Skin epidermis (tissue), 12 donors: Measurements from ENCODE around the gene RPL12.

Experiments used
- H3K27ac ChIP-seq, 21 experiments: fragments of 200-600 bp; sonication (generic) in 11 of 21; one replicate each; pipeline ENCODE4 v1.5.0; 2020; ENCODE audit warnings: mild to moderate bottlenecking in 3 of 21, inconsistent platforms in 2 of 21, moderate library complexity in 2 of 21
- H3K4me3 ChIP-seq, 7 experiments: fragments of 200-600 bp; sonication (generic) in 2 of 7; one replicate each; pipeline ENCODE4 v1.5.0; 2020; ENCODE audit warnings: inconsistent platforms in 2 of 7, mild to moderate bottlenecking in 2 of 7, moderate library complexity in 1 of 7

RPL12 gene

GRCh38 chr9:127445851-127446712, 5.1 kb downstream of the RPL12 start:
- peak overlapping the region in 1 of 21 experiments; percentile 10 for H3K27ac ChIP-seq

GRCh38 chr9:127444921-127445850, 6.0 kb downstream of the RPL12 start:
- Histone ChIP-seq H3K4me3 (no peak overlapping the region), H3K27ac (peak overlapping the region in 1 of 21 experiments; percentile 10)

More at GRCh38 chr9:127445851-127446712, 5.1 kb downstream of the RPL12 start:
- no peak overlapping the region for H3K4me3 ChIP-seq

GRCh38 chr9:127444283-127444920, 6.8 kb downstream of the RPL12 start:
- peak overlapping the region in 1 of 21 experiments; percentile 18 for H3K27ac ChIP-seq
- no peak overlapping the region for H3K4me3 ChIP-seq

- no peak overlapping the region for H3K27ac ChIP-seq
- no peak overlapping the region for H3K4me3 ChIP-seq
These were observed 12.8 kb downstream of the RPL12 start for GRCh38 chr9:127438394-127438793.

GRCh38 chr9:127437497-127438264, 13.5 kb downstream of the RPL12 start:
- peak overlapping the region in 2 of 21 experiments; percentile 36 to 61 for H3K27ac ChIP-seq
- no peak overlapping the region for H3K4me3 ChIP-seq

GRCh38 chr9:127430415-127430814, 20.8 kb downstream of the RPL12 start:
- Histone ChIP-seq H3K4me3 (no peak overlapping the region), H3K27ac (no peak overlapping the region)

GRCh38 chr9:127428348-127428747, 22.9 kb downstream of the RPL12 start:
- Histone ChIP-seq H3K4me3 (no peak overlapping the region), H3K27ac (no peak overlapping the region)

GRCh38 chr9:127426756-127427155, 24.4 kb downstream of the RPL12 start:
- Histone ChIP-seq H3K4me3 (no peak overlapping the region), H3K27ac (no peak overlapping the region)

- Histone ChIP-seq H3K4me3 (peak overlapping the region; percentile 55 to 91 (median 69)), H3K27ac (peak overlapping the region; percentile 31 to 93 (median 91))
These were observed 26.6 kb downstream of the RPL12 start for GRCh38 chr9:127424676-127424999.

- H3K4me3 ChIP-seq, result peak within 1 kb of the TSS; percentile 55 to 91 (median 69)
- peak within 1 kb of the TSS; percentile 31 to 93 (median 91) for H3K27ac ChIP-seq
These were observed 27.1 kb downstream of the RPL12 start, which contains the start of gene ZNF79 for GRCh38 chr9:127423934-127424675. Gene ZNF79 (plus strand): TSS chr9:127424382. CDS start chr9:127424788, 406 bp downstream.

GRCh38 chr9:127423476-127423933, 27.7 kb downstream of the RPL12 start:
- peak overlapping the region in 20 of 21 experiments; percentile 80 to 93 (median 91) for H3K27ac ChIP-seq
- peak overlapping the region; percentile 55 to 91 (median 69) for H3K4me3 ChIP-seq

- H3K4me3 ChIP-seq, result peak overlapping the region in 2 of 7 experiments; percentile 55 to 77
- H3K27ac ChIP-seq, result peak overlapping the region in 13 of 21 experiments; percentile 80 to 93 (median 91)
These were observed 28.4 kb downstream of the RPL12 start for GRCh38 chr9:127422787-127423186.

GRCh38 chr9:127422133-127422782, 28.9 kb downstream of the RPL12 start:
- no peak overlapping the region for H3K4me3 ChIP-seq
- peak overlapping the region in 1 of 21 experiments; percentile 43 for H3K27ac ChIP-seq

GRCh38 chr9:127421057-127421456, 30.1 kb downstream of the RPL12 start:
- H3K4me3 ChIP-seq, result no peak overlapping the region
- H3K27ac ChIP-seq, result no peak overlapping the region

- Histone ChIP-seq H3K27ac (peak overlapping the region in 2 of 21 experiments; percentile 4 to 15), H3K4me3 (peak overlapping the region in 3 of 7 experiments; percentile 13 to 34 (median 13))
These were observed 31.9 kb downstream of the RPL12 start for GRCh38 chr9:127419348-127419747.

- Histone ChIP-seq H3K27ac (peak overlapping the region in 3 of 21 experiments; percentile 15 to 54 (median 23)), H3K4me3 (peak overlapping the region in 1 of 7 experiments; percentile 34)
These were observed 33.2 kb downstream of the RPL12 start for GRCh38 chr9:127418037-127418471.
